GM18951 (cell line): ENCODE data around the gene PANK3.

Source experiments
- POLR2A ChIP-seq: IDR thresholded peaks from 4 replicates; pipeline ENCODE4 v1.6.1; 2011; ENCODE audit warnings: mild to moderate bottlenecking; ENCODE audit not compliant: insufficient read length, insufficient read depth; ENCODE audit errors: extremely low read depth
- in situ Hi-C: fragments of 300-500 bp; cut with MboI; formaldehyde crosslinking; loops from one replicate; pipeline ENCODE4 v1.12.0; 2022; ENCODE audit warnings: low sequenced_read_pairs, mixed read lengths, inconsistent platforms; ENCODE audit not compliant: unreplicated experiment

PANK3 gene

DNA sequence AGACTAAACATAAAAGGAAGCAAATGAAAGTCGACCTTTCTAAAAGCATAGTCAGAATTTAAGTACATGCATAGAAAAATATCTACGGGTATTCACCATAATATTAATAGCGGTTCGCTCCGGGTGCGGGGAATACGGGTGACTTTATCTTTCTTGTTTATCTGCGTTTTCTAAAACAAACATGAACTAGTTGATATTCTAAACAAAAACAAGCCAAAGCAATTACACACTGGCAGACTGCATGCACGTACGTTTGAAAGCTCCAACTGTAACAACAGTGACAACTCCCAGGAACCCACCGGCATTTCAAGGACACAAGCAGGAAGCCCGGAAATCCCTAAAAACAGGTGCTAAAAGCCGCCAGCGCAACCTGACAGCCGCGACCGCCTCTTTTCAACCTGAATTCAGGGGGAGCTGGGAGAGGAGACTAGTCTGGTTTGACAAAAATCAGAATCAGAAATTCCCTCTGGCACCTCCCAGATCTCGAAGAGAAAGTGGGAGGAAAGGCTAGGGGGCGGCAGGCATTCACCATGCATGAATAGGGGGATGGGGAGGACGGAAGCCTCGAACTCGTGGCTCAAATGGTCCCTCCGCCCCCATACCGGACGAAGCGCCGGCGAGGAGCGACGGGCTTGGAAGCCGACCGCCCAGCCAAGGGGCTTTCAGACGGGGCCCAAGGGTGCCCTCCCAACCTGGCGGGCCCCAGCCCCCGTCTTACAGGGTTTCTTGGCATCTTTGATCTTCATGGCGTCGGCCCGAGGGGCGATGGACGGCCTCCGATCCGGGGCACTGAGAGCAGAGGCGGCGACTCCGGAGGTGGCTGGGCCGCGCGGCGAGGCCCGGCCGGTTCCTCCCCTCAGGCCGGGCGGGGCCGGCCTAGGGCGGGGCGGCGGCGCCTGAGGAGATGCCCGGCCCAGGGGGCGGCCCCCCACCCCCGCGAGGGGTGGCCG is at the start of gene PANK3:
Gene PANK3 (minus strand): TSS at position 831 of the 950 bp plus-strand sequence. CDS start 85 bp downstream, at position 746.
- in situ Hi-C loops: no loop called here
- peak; percentile 70 for TF ChIP-seq POLR2A

DNA sequence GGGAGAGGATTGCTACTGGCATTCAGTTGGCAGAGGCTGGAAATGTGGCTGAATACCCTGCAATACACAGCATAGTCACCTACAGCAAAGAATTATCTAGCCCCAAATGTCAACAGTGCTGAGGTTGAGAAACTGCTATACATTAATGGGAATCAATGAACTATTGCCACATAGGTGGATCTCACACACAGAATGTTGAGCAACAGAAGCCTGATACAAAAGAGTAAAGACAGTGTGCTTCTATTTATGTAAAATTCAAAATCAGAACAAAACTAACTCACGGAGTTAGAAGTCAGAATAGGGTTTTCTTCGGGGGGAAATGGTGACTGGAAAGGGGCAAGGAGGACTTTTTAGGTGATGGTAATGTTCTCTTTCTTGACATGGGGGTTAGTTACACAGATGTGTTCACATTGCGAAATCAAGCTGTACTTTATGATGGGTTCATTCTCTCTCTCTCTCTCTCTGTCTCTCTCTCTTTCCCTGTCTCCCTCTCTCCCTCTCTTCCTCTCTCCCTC is 45.7 kb upstream of the PANK3 start:
- in situ Hi-C loops: no loop called here
- no peak for TF ChIP-seq POLR2A

- no peak for TF ChIP-seq POLR2A
- in situ Hi-C loops: no loop called here
Measured at GRCh38 chr5:168620807-168621206, 41.6 kb upstream of the PANK3 start.

GRCh38 chr5:168614661-168615060 is 35.5 kb upstream of the PANK3 start:
- no peak for TF ChIP-seq POLR2A
- in situ Hi-C loops: no loop called here

DNA sequence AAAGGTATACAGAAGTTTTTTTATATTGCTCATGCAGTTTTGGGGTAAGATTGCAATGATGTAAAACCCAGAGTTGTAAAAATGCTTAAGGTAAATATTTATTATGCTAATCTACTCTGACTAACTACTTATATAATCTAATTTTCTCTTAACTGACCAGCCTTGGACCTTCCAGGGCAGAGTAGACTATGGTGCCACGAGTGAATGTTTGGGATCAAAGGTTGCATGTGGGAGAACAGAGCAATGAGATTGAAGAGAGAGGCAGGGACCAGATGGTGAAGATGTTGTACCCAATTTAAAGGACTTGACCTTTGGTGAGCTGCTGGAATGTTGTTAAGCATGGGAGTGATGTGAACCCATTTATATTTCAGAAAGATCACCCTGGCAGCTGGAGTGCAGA is 34.8 kb upstream of the PANK3 start:
- TF ChIP-seq POLR2A: no peak
- in situ Hi-C loops: no loop called here

DNA sequence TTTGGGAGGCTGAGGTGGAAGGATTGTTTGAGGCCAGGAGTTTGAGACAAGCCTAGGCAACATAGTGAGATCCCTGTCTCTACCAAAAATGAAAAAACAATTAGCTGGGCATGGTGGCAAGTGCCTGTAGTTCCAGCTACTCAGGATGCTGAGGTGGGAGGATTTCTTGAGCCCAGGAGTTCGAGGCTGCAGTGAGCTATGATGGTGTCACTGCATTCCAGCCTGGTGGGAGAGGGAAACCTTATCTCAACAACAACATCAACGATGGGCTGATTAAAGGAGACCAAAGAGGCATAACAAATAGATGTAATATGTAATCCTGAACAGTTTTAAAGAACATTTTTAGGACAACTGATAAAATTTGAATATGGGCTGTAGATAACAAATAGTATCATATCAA is 34.2 kb upstream of the PANK3 start:
- in situ Hi-C loops: no loop called here

DNA sequence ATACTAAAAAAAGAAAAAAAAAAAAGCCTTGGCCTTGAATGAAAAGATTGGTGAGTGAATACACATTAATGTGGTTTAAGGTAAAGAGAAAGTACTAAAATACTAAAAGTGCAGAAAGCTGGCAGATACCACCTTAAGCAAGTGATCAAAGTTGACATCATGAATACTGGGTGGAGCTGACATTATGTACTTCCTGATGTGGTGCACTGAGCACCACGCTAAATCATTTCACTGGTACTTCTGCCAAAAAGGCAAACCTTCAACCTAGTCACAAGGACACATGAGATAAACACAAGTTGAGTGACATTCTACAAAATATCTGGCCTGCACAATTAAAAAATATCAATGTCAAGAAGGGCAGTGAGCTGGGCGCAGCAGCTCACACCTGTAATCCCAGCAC is 33.8 kb upstream of the PANK3 start:
- in situ Hi-C loops: no loop called here
- TF ChIP-seq POLR2A: no peak

More for the DNA sequence above, 34.2 kb upstream of the PANK3 start:
- TF ChIP-seq POLR2A: no peak

- TF ChIP-seq POLR2A: no peak
- in situ Hi-C loops: no loop called here
Measured at GRCh38 chr5:168612123-168612522, 33.0 kb upstream of the PANK3 start.

DNA sequence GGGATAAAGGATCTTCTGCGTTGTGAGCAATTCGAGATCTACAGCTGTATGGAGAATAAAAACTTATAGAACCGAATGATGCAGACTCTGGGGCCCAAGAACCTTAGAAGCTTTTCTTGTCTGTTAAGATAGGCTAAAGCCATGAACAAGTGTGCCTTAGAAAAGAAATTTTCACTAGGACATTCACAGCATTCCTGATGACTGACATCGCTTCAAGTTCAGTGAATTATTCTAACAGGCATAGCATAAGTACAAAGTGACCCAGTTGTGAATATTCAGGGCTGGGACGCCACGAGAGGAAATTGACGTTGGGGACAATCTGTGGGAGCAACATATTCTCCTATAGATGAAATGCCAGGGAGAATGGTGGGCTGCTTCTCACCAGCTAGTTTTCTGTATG is 32.0 kb upstream of the PANK3 start:
- no peak for TF ChIP-seq POLR2A
- in situ Hi-C loops: no loop called here

DNA sequence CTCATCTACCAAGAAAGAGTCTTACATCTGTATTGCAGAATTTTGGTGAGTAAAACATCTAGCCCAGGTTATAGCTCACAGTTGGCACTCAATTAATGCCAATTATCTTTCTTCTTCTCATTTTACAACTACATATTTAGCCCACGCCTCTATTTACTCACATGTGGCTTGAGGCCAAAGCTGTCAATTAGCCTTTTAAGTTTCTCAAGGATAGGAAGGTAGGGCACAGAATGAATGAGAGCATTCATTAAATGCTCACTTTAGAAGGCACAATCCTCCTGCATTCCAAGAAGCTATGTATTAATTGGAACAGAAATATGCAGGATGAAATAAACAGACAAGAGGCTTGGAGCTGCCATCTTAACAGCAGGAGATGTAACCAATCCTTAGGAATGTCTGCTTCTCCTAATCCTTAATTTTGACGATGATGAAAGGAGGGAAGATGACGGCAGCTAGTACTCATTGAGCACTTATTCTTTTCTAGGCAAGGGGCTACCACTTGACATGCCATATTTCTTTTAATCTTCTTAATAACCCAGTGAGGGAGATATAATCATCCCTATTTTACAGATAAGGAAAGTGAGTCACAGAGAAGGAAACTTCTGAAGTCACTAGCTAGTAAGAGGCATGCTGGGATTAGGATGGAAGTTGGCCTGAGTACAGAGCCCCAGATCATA is 30.8 kb upstream of the PANK3 start:
- TF ChIP-seq POLR2A: no peak
- in situ Hi-C loops: no loop called here

GRCh38 chr5:168608821-168609220 is 29.7 kb upstream of the PANK3 start:
- no peak for TF ChIP-seq POLR2A
- in situ Hi-C loops: no loop called here

DNA sequence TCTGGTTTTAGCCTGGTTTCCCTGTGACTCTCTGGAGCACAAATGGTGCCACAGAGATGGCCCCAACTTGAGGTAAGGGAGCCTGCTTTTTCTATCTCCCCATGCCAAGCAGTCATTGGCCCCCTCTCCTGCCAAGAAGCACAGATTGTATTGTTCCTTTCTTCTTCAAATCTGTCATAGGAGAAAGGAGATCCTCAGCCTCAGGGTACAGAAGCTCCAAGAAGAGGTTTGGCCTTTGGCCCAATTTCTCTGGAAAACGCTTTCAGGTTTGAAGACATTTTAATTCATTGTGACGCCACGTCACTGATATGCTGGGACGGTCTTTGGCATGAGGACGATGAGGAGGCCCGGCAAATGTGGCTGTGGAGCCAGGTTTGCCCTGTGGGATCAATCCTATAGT is 29.2 kb upstream of the PANK3 start:
- in situ Hi-C loops: no loop called here
- TF ChIP-seq POLR2A: no peak

DNA sequence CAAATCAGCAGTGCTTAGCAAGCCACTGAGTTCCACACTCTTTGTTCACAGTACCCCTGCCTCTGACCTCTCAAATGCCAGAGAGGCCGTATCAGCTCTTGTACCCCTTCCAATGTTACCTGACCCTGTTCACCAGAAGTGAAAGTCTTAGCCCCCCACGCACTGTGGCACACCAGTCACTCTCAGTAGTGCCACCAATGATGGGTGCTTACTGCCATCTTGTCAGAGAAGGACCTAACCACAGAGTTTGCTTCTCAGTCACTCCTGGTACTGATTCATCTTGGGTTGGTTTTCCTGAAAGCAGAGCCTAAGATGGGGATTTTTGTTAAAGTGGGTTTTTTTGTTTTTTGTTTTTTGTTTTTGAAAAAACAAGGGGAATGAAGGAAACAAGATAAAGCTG is 28.8 kb upstream of the PANK3 start:
- in situ Hi-C loops: no loop called here
- TF ChIP-seq POLR2A: no peak

- no peak for TF ChIP-seq POLR2A
- in situ Hi-C loops: no loop called here
Measured at GRCh38 chr5:168606562-168606961, 27.4 kb upstream of the PANK3 start.

DNA sequence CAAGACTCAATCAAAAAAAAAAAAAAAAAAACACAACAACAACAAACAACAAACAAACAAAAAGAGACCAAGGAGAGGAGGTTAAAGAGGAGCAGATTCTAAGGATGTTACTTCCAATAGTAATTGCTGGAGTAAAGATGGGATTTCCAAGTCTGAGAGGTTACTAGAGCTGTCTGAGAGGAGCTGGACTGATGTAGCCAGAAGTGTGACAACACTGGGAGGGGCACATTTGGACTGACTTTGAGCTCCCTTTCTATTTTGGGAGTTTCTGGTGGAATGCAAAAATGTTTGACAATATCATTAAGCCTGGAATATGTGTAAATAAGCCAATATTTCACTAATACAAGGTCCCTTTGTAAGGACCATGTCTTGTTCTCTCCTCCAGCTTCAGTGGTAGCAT is 25.3 kb upstream of the PANK3 start:
- in situ Hi-C loops: no loop called here
- TF ChIP-seq POLR2A: no peak
